Osteocyte (in vitro differentiated cells): Measurements from ENCODE around the gene ITGB7. TPM values are rescaled to one million over a fixed set of nuclear protein-coding genes. Genes with fewer than 3 reads are reported as not detected.

Experiments used
- DNase-seq: peaks from one replicate; pipeline ENCODE4 v3.0.0; 2021; ENCODE audit warnings: mixed read lengths; ENCODE audit not compliant: unreplicated experiment; ENCODE audit errors: extremely low spot score
- H3K27ac Mint-ChIP-seq: one replicate; pipeline ENCODE4 v1.8.0; 2021; ENCODE audit warnings: mild to moderate bottlenecking, mixed read lengths; ENCODE audit not compliant: unreplicated experiment
- H3K27me3 Mint-ChIP-seq: one replicate; pipeline ENCODE4 v1.8.0; 2021; ENCODE audit warnings: mixed read lengths; ENCODE audit not compliant: unreplicated experiment
- H3K36me3 Mint-ChIP-seq: one replicate; pipeline ENCODE4 v1.8.0; 2021; ENCODE audit warnings: mixed read lengths; ENCODE audit not compliant: unreplicated experiment
- H3K4me1 Mint-ChIP-seq: one replicate; pipeline ENCODE4 v1.8.0; 2021; ENCODE audit warnings: mixed read lengths; ENCODE audit not compliant: unreplicated experiment
- H3K4me3 Mint-ChIP-seq: one replicate; pipeline ENCODE4 v1.8.0; 2021; ENCODE audit warnings: mild to moderate bottlenecking, moderate library complexity, mixed read lengths; ENCODE audit not compliant: unreplicated experiment
- H3K9me3 Mint-ChIP-seq: one replicate; pipeline ENCODE4 v1.8.0; 2021; ENCODE audit warnings: mixed read lengths; ENCODE audit not compliant: unreplicated experiment
- CTCF ChIP-seq: fragments of 200-600 bp; sonication (generic); IDR thresholded peaks from 2 replicates; pipeline ENCODE4 v1.5.0; 2021; ENCODE audit warnings: antibody characterized with exemption, mild to moderate bottlenecking, moderate library complexity
- long read RNA-seq: library from polyadenylated mRNA; unstranded; transcript quantifications from one replicate; pipeline ENCODE4 v2.0.0, GENCODE V29; 2021
- total RNA-seq: library from RNA; stranded (reverse); gene quantifications from 2 replicates; pipeline ENCODE4 v1.2.1, GENCODE V29; 2021

The ITGB7 gene
- 0.83 TPM in 1 of 2 replicates, not detected in the other for total RNA-seq
- long read RNA-seq, partial matches to known transcripts, result 0 of 1 reads
- long read RNA-seq, other reads (novel, unspliced or antisense), result 1 of 1 reads

GRCh38 chr12:53207042-53207441, at the start of gene ITGB7:
Gene ITGB7, minus strand, starts transcription at chr12:53207251. Its CDS starts 6,808 bp downstream, at chr12:53200443.
- no peak for DNase-seq
- H3K27me3 Mint-ChIP-seq, result no peaks in the 10 kb centered on the region
- H3K36me3 Mint-ChIP-seq, result peaks cover 16% of the 10 kb centered on the region
- no peak for TF ChIP-seq CTCF
- no peak within 1 kb of the TSS for H3K4me3 Mint-ChIP-seq
- H3K9me3 Mint-ChIP-seq, result no peaks in the 10 kb centered on the region
- peak within 1 kb of the TSS; percentile 61 for H3K27ac Mint-ChIP-seq
- peaks cover 20% of the 10 kb centered on the region for H3K4me1 Mint-ChIP-seq

- no peak for TF ChIP-seq CTCF
- Mint-ChIP-seq H3K36me3 (peaks cover 3% of the 10 kb centered on the region), H3K27me3 (no peaks in the 10 kb centered on the region), H3K27ac (no peak overlapping the region), H3K9me3 (no peaks in the 10 kb centered on the region), H3K4me3 (no peak overlapping the region), H3K4me1 (peaks cover 25% of the 10 kb centered on the region)
- no peak for DNase-seq
Measured at GRCh38 chr12:53255996-53256395, 48.9 kb upstream of the ITGB7 start.

GRCh38 chr12:53254816-53255545, 47.9 kb upstream of the ITGB7 start:
- Mint-ChIP-seq H3K36me3 (peaks cover 3% of the 10 kb centered on the region), H3K9me3 (no peaks in the 10 kb centered on the region), H3K27me3 (no peaks in the 10 kb centered on the region), H3K27ac (no peak overlapping the region), H3K4me3 (no peak overlapping the region), H3K4me1 (peaks cover 28% of the 10 kb centered on the region)
- no peak for TF ChIP-seq CTCF
- no peak for DNase-seq

- Mint-ChIP-seq H3K27ac (peak overlapping the region; percentile 91), H3K36me3 (peaks cover 3% of the 10 kb centered on the region), H3K4me1 (peaks cover 28% of the 10 kb centered on the region), H3K27me3 (no peaks in the 10 kb centered on the region), H3K4me3 (peak overlapping the region; percentile 94), H3K9me3 (no peaks in the 10 kb centered on the region)
- DNase-seq, result no peak
- no peak for TF ChIP-seq CTCF
Measured at GRCh38 chr12:53253298-53253697, 46.2 kb upstream of the ITGB7 start.

- no peak for DNase-seq
- peak overlapping the region; percentile 91 for H3K27ac Mint-ChIP-seq
Measured at GRCh38 chr12:53252349-53252916, 45.4 kb upstream of the ITGB7 start.

More at GRCh38 chr12:53252349-53252916, 45.4 kb upstream of the ITGB7 start:
- H3K9me3 Mint-ChIP-seq, result no peaks in the 10 kb centered on the region
- H3K4me3 Mint-ChIP-seq, result peak overlapping the region; percentile 94
- peaks cover 3% of the 10 kb centered on the region for H3K36me3 Mint-ChIP-seq
- TF ChIP-seq CTCF, result no peak
- peaks cover 28% of the 10 kb centered on the region for H3K4me1 Mint-ChIP-seq
- H3K27me3 Mint-ChIP-seq, result no peaks in the 10 kb centered on the region
